Ascending aorta (tissue), 2 donors: Measurements from ENCODE around the gene LPGAT1. TPM values are rescaled to one million over a fixed set of nuclear protein-coding genes. Genes with fewer than 3 reads are reported as not detected.

Experiments
- DNase-seq, 2 donors: peaks; one replicate each; pipeline ENCODE4 v3.0.0-alpha.2; 2019; ENCODE audit warnings: low spot score in 2 of 2
- H3K27ac ChIP-seq, 2 donors: fragments of 200-600 bp; sonication (generic); one replicate each; pipeline ENCODE4 v1.5.1; 2016 to 2017; ENCODE audit warnings: mild to moderate bottlenecking in 1 of 2
- H3K27me3 ChIP-seq: fragments of 200-600 bp; sonication (generic); one replicate; pipeline ENCODE4 v1.5.1; 2017
- H3K36me3 ChIP-seq, 2 donors: fragments of 200-600 bp; sonication (generic); one replicate each; pipeline ENCODE4 v1.5.1; 2016
- H3K4me1 ChIP-seq, 2 donors: fragments of 200-600 bp; sonication (generic); one replicate each; pipeline ENCODE4 v1.5.1; 2016 to 2017; ENCODE audit warnings: mild to moderate bottlenecking in 1 of 2
- H3K4me3 ChIP-seq, 2 donors: fragments of 200-600 bp; sonication (generic); one replicate each; pipeline ENCODE4 v1.5.1; 2016 to 2017; ENCODE audit warnings: mild to moderate bottlenecking in 1 of 2
- H3K9me3 ChIP-seq, 2 donors: fragments of 200-600 bp; sonication (generic); one replicate each; pipeline ENCODE4 v1.5.1; 2016
- CTCF ChIP-seq, 3 experiments: fragments of 200-600 bp in 2 of 3; fragments of 450-650 bp in 1 of 3; sonication (generic) in 2 of 3; IDR thresholded peaks; one replicate each; pipeline ENCODE4 v1.5.1; 2016 to 2019; ENCODE audit warnings: antibody characterized with exemption in 3 of 3, mild to moderate bottlenecking in 1 of 3, moderate library complexity in 1 of 3
- intact Hi-C: fragments of 100-400 bp; cut with DNase I; formaldehyde crosslinking; loops from one replicate; pipeline ENCODE4 v1.15.1; 2023
- total RNA-seq: library from RNA; depleted of rRNA; stranded (reverse); fragments of >200 nt; gene quantifications from one replicate; pipeline ENCODE4 v1.1.0, GENCODE V29; 2016

LPGAT1 gene
- total RNA-seq, 1 donor from 2014 or later: 17.1 TPM

DNA sequence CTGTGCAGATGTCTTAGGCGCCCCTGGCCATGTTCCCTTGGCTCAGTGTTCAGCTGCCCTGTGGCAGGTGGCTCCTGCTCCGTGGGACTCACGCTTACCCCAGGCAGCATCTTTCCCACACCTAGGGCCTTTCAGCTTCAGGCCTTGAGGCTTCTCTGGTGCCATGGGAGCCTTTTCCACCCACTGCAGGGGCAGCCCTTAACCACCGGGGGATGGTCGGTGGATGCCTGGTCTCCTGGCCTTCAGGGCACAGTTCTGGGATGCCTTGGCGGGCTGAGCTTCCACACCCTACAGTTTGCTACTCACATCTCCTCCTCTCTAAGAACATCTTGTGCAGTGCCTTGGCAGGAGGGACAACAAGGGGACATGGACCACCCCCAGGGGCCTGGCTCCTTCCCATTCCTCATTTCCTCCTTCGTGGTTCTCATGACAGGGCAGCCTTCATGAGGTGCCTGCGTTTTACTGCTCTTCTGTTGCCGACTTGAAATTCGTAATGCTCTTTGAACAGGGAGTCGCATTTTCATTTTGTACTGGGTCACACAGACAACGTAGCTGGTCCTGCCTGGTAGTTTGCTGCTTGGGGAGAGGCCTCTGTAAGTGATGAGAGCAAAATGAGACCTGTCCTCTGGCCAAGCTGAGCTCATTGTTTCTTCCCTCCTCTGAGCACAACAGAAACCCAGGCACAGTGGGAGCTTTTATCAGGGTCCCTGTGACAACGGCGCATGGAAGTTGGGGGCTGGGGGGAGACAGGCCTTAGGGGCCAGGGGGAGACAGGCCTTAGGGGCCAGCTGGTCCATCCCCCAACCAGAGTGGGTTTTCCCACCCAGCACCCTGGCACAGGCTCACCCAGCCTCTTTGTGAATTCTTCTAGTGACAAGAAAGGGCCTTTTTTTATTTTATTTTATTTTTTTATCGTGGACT, 93.2 kb downstream of the LPGAT1 start:
- Histone ChIP-seq H3K27ac (no peak overlapping the region), H3K9me3 (no peaks in the 10 kb centered on the region), H3K4me1 (no peaks in the 10 kb centered on the region), H3K4me3 (no peak overlapping the region), H3K36me3 (no peaks in the 10 kb centered on the region), H3K27me3 (no peaks in the 10 kb centered on the region)
- DNase-seq: no peak
- intact Hi-C loops: no loop called here
- TF ChIP-seq CTCF (IDR thresholded peaks at IDR 0.05): no peak

DNA sequence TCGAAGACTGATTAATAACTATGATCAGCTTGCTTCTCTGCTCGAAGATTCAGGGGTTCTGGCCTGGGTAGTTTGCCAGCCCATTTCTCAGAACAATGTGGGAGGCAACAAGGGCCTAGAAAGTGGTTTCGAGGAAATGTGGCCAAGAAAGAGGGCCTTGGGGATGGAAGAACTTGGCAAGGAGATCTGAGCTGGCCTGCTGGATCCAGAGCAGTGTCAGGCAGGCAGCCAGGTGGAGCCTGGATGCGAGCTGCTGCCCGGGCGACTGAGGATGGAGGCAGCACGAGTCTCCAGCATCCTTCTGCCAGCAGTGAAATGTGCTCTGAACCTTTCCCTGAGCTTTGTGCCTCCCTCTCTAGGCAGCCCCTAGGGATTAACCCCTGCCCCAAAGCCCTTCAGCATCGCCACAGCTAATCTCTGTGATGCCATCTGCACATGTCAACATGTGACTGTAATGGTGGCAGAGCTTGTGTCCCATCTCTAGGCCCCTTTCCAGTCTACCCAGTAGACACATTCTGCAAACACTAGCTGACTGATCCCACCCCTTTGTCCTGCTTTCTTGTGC, 94.1 kb downstream of the LPGAT1 start:
- H3K4me1 ChIP-seq: no peaks in the 10 kb centered on the region
- H3K27ac ChIP-seq: no peak overlapping the region
- no peak for DNase-seq
- TF ChIP-seq CTCF (IDR thresholded peaks at IDR 0.05): no peak
- intact Hi-C loops: no loop called here
- no peaks in the 10 kb centered on the region for H3K9me3 ChIP-seq
- no peaks in the 10 kb centered on the region for H3K27me3 ChIP-seq
- H3K36me3 ChIP-seq: no peaks in the 10 kb centered on the region
- no peak overlapping the region for H3K4me3 ChIP-seq

DNA sequence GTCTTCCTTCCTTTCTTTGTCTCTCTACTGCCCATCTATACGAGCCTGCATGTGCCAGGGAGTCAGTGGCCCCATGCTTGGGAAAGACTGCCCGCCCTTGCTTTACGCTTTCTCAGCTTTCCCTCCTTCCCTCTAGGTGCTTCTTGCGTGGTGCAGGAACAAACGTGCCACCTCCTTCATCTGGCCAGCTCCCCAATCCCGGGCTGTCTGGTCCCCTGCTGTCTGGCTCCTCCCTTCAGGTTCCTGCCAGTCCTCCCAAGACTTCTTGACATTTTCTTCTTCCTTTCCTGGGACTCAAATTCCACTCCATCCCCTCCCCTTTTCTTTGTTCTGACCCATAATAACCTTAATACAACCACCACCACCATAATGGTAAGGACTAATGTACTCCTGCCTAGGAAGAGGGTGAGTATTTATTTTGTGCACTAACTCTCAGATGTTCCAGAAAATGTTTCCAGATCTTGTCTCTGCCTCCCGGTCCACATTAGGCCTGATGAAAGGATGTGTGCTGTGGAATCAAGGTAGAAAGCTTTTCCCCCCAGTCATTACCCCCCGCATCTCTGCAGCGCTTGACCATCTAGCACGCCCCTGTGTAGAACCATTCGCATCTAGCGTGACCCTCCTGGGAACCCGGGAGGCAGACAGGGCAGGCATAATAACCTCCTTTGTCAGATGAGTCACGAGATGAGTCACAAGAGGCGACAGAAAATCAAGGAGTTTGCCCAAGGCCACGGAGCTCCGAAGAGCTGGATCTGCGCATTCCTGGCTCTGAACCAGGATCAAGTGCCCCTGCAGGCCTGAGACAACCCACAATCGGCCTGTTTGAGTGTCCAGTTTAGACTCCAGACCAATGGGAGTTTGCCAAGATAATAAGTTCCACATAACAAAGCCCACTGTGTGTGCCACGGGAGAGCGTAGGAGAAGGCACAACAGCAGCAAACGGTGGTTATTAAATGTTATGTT, 95.1 kb downstream of the LPGAT1 start:
- Histone ChIP-seq H3K4me1 (no peaks in the 10 kb centered on the region), H3K27me3 (no peaks in the 10 kb centered on the region), H3K9me3 (no peaks in the 10 kb centered on the region), H3K4me3 (no peak overlapping the region), H3K27ac (no peak overlapping the region), H3K36me3 (no peaks in the 10 kb centered on the region)
- DNase-seq: no peak
- TF ChIP-seq CTCF (IDR thresholded peaks at IDR 0.05): no peak
- intact Hi-C loops: no loop called here

GRCh38 chr1:211734791-211735190, 95.8 kb downstream of the LPGAT1 start:
- Histone ChIP-seq H3K27ac (no peak overlapping the region), H3K27me3 (no peaks in the 10 kb centered on the region), H3K9me3 (no peaks in the 10 kb centered on the region), H3K4me3 (no peak overlapping the region), H3K36me3 (no peaks in the 10 kb centered on the region), H3K4me1 (no peaks in the 10 kb centered on the region)
- intact Hi-C loops: no loop called here
- TF ChIP-seq CTCF (IDR thresholded peaks at IDR 0.05): no peak
- no peak for DNase-seq

DNA sequence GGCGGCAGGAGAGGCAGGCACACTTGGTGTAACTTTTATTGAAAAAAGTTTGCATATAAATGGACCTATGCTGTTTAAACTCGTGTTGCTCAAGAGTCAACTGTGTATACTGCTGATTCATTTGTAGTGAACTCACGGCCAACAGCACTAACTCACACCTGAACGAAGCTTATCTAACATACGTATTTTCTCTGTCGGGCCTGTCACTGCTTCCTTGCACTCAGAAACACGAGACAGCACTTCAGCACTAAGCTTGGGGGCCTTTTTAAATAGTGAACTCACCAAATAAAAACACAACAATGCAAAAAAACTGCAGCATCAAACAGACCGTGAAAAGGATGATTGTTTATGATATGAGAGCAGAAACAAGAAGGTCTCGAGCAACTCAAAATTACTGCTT, 96.2 kb downstream of the LPGAT1 start:
- no peaks in the 10 kb centered on the region for H3K4me1 ChIP-seq
- H3K36me3 ChIP-seq: no peaks in the 10 kb centered on the region
- H3K4me3 ChIP-seq: no peak overlapping the region
- no peak for TF ChIP-seq CTCF (IDR thresholded peaks at IDR 0.05)
- H3K27me3 ChIP-seq: no peaks in the 10 kb centered on the region
- H3K27ac ChIP-seq: no peak overlapping the region
- intact Hi-C loops: no loop called here
- no peak for DNase-seq
- H3K9me3 ChIP-seq: no peaks in the 10 kb centered on the region
